H1 (cell line): ENCODE results near the gene GABRA6. TPM values are rescaled to one million over a fixed set of nuclear protein-coding genes. Genes with fewer than 3 reads are reported as not detected.

Experiments
- CTCF ChIA-PET: fragments of 300-600 bp; sonication (Branson Sonifier 250); formaldehyde crosslinking; loops from one replicate; lab custom pipeline; 2021; ENCODE audit not compliant: partially characterized antibody; lab: Charles Lee
- POLR2A ChIA-PET: fragments of 300-600 bp; sonication (Branson Sonifier 250); formaldehyde crosslinking; loops from one replicate; lab custom pipeline; 2021; ENCODE audit warnings: inconsistent platforms; ENCODE audit not compliant: partially characterized antibody; lab: Charles Lee
- DNase-seq, 2 experiments: peaks; one replicate each; pipeline versions ENCODE4 v3.0.0 to v3.0.0-alpha.2; 2010 to 2022; ENCODE audit warnings: low spot score in 2 of 2, low read depth in 1 of 2, mixed read lengths in 1 of 2
- FAIRE-seq: peaks from 2 replicates; lab custom pipeline; 2011; peaks lifted over from hg19 to GRCh38; lab: Jason Lieb, UNC
- H2AFZ ChIP-seq: 2 replicates; pipeline ENCODE4 v1.8.1; 2012; ENCODE audit warnings: low read length, inconsistent platforms
- H2AK5ac ChIP-seq: 2 replicates; pipeline ENCODE4 v1.6.1; 2013; ENCODE audit warnings: low read depth, low read length
- H2BK120ac ChIP-seq: replicated peaks from 2 replicates; pipeline ENCODE3; 2013; ENCODE audit warnings: low read depth, low read length, inconsistent platforms
- H2BK12ac ChIP-seq: 2 replicates; pipeline ENCODE4 v1.6.1; 2013; ENCODE audit warnings: low read depth, low read length
- H2BK15ac ChIP-seq: 2 replicates; pipeline ENCODE4 v1.6.1; 2013; ENCODE audit warnings: low read length
- H2BK20ac ChIP-seq: 2 replicates; pipeline ENCODE4 v1.6.1; 2013; ENCODE audit warnings: low read length
- H2BK5ac ChIP-seq: 2 replicates; pipeline ENCODE4 v1.6.1; 2013; ENCODE audit warnings: low read depth, low read length
- H3K14ac ChIP-seq: 2 replicates; pipeline ENCODE4 v1.6.1; 2013; ENCODE audit warnings: inconsistent platforms; ENCODE audit not compliant: insufficient read length
- H3K18ac ChIP-seq: 2 replicates; pipeline ENCODE4 v1.6.1; 2013; ENCODE audit warnings: low read length; ENCODE audit errors: extremely low read depth
- H3K23ac ChIP-seq: 2 replicates; pipeline ENCODE4 v1.6.1; 2013; ENCODE audit warnings: inconsistent platforms; ENCODE audit not compliant: insufficient read length
- H3K23me2 ChIP-seq: 2 replicates; pipeline ENCODE4 v1.6.1; 2013; ENCODE audit warnings: low read depth, low read length
- H3K27ac ChIP-seq: 2 replicates; pipeline ENCODE4 v1.6.1; 2011; ENCODE audit warnings: low read depth, low read length, inconsistent platforms
- H3K27me3 ChIP-seq, 4 experiments: replicated peaks in 1 of 4; 1 replicate in 1 of 4; 2 replicates in 3 of 4; pipeline versions ENCODE4 v1.6.1 to v1.8.1; 2011 to 2013; ENCODE audit warnings: low read length in 3 of 4, mild to moderate bottlenecking in 3 of 4, inconsistent platforms in 2 of 4, mixed read lengths in 2 of 4, moderate library complexity in 1 of 4; ENCODE audit not compliant: control insufficient read depth in 3 of 4, insufficient read depth in 3 of 4; ENCODE audit errors: extremely low read depth in 1 of 4
- H3K36me3 ChIP-seq, 4 experiments: 2 replicates each; pipeline versions ENCODE4 v1.6.1 to v1.8.1; 2011 to 2013; ENCODE audit warnings: mild to moderate bottlenecking in 4 of 4, low read length in 3 of 4, moderate library complexity in 2 of 4, control low read depth in 1 of 4, inconsistent platforms in 1 of 4; ENCODE audit not compliant: insufficient read depth in 4 of 4, control insufficient read depth in 2 of 4
- H3K4ac ChIP-seq: replicated peaks from 2 replicates; pipeline ENCODE3; 2013; ENCODE audit warnings: low read length, low read depth, mixed read lengths, inconsistent platforms; ENCODE audit not compliant: insufficient read length
- H3K4me1 ChIP-seq, 4 experiments: replicated peaks in 1 of 4; 1 replicate in 1 of 4; 2 replicates in 3 of 4; pipeline versions ENCODE4 v1.6.1 to v1.8.1; 2011 to 2013; ENCODE audit warnings: low read length in 3 of 4, inconsistent platforms in 2 of 4, mixed read lengths in 1 of 4; ENCODE audit not compliant: insufficient read depth in 4 of 4, control insufficient read depth in 3 of 4
- H3K4me2 ChIP-seq, 2 experiments: 2 replicates each; pipeline versions ENCODE4 v1.6.1 to v1.8.1; 2011 to 2013; ENCODE audit warnings: low read depth in 2 of 2, low read length in 2 of 2, control low read depth in 1 of 2, inconsistent platforms in 1 of 2, mild to moderate bottlenecking in 1 of 2; ENCODE audit not compliant: insufficient read depth in 1 of 2
- H3K4me3 ChIP-seq, 4 experiments: fragments of 200-600, 300-600 bp in 1 of 4; sonication (generic), shearing (Covaris generic), sonication (Bioruptor Twin) in 1 of 4; 2 replicates each; pipeline versions ENCODE4 v1.5.1 to v1.8.1; 2011 to 2016; ENCODE audit warnings: low read length in 4 of 4, low read depth in 3 of 4, control low read depth in 2 of 4, inconsistent platforms in 2 of 4, mild to moderate bottlenecking in 2 of 4, mixed read lengths in 1 of 4, moderate library complexity in 1 of 4; ENCODE audit not compliant: insufficient read depth in 2 of 4; ENCODE audit errors: extremely low read depth in 1 of 4
- H3K56ac ChIP-seq: replicated peaks from 2 replicates; pipeline ENCODE3; 2013; ENCODE audit warnings: low read depth, mild to moderate bottlenecking, mixed read lengths, low read length, inconsistent platforms; ENCODE audit not compliant: insufficient read length
- H3K79me1 ChIP-seq: 2 replicates; pipeline ENCODE4 v1.6.1; 2013; ENCODE audit warnings: low read depth, low read length, control low read depth
- H3K79me2 ChIP-seq, 2 experiments: 2 replicates each; pipeline versions ENCODE4 v1.6.1 to v1.8.1; 2012 to 2013; ENCODE audit warnings: low read length in 2 of 2, mild to moderate bottlenecking in 2 of 2, inconsistent platforms in 1 of 2; ENCODE audit not compliant: insufficient read depth in 2 of 2, control insufficient read depth in 1 of 2
- H3K9ac ChIP-seq, 4 experiments: replicated peaks in 1 of 4; 1 replicate in 1 of 4; 2 replicates in 3 of 4; pipeline versions ENCODE4 v1.6.1 to v1.8.1; 2011 to 2013; ENCODE audit warnings: low read depth in 3 of 4, low read length in 3 of 4, control low read depth in 2 of 4, mild to moderate bottlenecking in 2 of 4, moderate library complexity in 2 of 4, inconsistent platforms in 1 of 4; ENCODE audit errors: extremely low read depth in 1 of 4
- H3K9me3 ChIP-seq, 2 experiments: 2 replicates each; pipeline versions ENCODE4 v1.6.1 to v1.8.1; 2012 to 2013; ENCODE audit warnings: mild to moderate bottlenecking in 2 of 2, moderate library complexity in 2 of 2, control low read depth in 1 of 2, inconsistent platforms in 1 of 2, low read depth in 1 of 2, low read length in 1 of 2, mixed read lengths in 1 of 2; ENCODE audit not compliant: insufficient read depth in 2 of 2
- H4K20me1 ChIP-seq, 2 experiments: replicated peaks in 1 of 2; 2 replicates each; pipeline versions ENCODE3 to v1.8.1; 2011 to 2013; ENCODE audit warnings: inconsistent platforms in 2 of 2, low read length in 2 of 2, mild to moderate bottlenecking in 1 of 2; ENCODE audit not compliant: insufficient read depth in 2 of 2, control insufficient read depth in 1 of 2
- H4K5ac ChIP-seq: 2 replicates; pipeline ENCODE4 v1.6.1; 2013; ENCODE audit warnings: low read length, low read depth, mixed read lengths, inconsistent platforms; ENCODE audit not compliant: insufficient read length
- H4K8ac ChIP-seq: 2 replicates; pipeline ENCODE4 v1.8.0; 2013; ENCODE audit warnings: mild to moderate bottlenecking, moderate library complexity, low read length, inconsistent platforms; ENCODE audit not compliant: insufficient read depth; ENCODE audit errors: extremely low read depth
- H4K91ac ChIP-seq: replicated peaks from 2 replicates; pipeline ENCODE3; 2013; ENCODE audit warnings: low read length, mixed read lengths, inconsistent platforms; ENCODE audit not compliant: insufficient read length
- CHD1 ChIP-seq: IDR thresholded peaks from 2 replicates; pipeline ENCODE4 v1.6.1; 2012; ENCODE audit warnings: low read depth, low read length, improper control_type of control experiment
- HDAC2 ChIP-seq, 2 experiments: fragments of 300-600 bp in 1 of 2; sonication (generic) in 1 of 2; IDR thresholded peaks; 2 replicates each; pipeline ENCODE4 v1.6.1; 2011 to 2012; ENCODE audit warnings: low read depth in 2 of 2, low read length in 2 of 2, mild to moderate bottlenecking in 2 of 2, moderate library complexity in 2 of 2, borderline replicate concordance in 1 of 2, inconsistent platforms in 1 of 2
- ZNF274 ChIP-seq: IDR thresholded peaks from 2 replicates; pipeline ENCODE4 v1.7.0; 2012; ENCODE audit warnings: low read length, borderline replicate concordance; ENCODE audit errors: extremely low read depth
- polyA plus RNA-seq, 7 experiments: library from polyadenylated mRNA; depleted of rRNA in 3 of 7; stranded (reverse) in 5 of 7; unstranded in 2 of 7; fragments of >200 nt in 5 of 7; fragments of 200-250 nt in 2 of 7; gene quantifications; 1 replicate in 5 of 7; 2 replicates in 1 of 7; 4 replicates in 1 of 7; pipeline versions ENCODE4 v1.2.1 to v1.2.3, GENCODE V29; 2011 to 2013; ENCODE audit warnings: missing spikeins in 2 of 7, mixed read lengths in 2 of 7
- total RNA-seq: library from RNA; stranded (reverse); fragmentation: NEBNext Ultra II Directional; extraction: Animal tissue kit (Norgen Biotek cat#: 25700); gene quantifications from 2 replicates; pipeline ENCODE4 v1.2.1, GENCODE V29; 2021

The GABRA6 gene
- total and polyA plus RNA-seq, 2 of the 8 experiments (the other 6 are each of a cell fraction or from before 2014, with no cell fraction given): not detected

DNA sequence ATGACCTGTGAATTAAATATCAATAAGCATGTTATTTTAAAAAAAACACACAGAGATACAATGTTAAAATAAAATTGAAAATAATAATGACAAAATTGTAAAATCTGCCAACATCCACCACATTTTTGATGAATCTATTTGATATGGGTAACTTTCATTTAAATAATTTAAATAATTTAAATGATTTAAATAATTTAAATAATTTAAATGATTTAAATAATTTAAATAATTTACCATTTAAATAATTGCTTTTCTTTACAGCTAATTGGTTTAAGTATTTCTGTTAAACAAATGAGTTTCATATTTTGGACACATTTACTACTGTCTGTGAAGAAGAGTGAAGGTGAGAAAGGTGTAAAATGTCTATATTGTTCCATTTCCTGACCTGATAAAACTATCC, 22.1 kb upstream of the GABRA6 start:
- no peak overlapping the region for H3K9ac ChIP-seq
- no peak overlapping the region for H4K8ac ChIP-seq
- FAIRE-seq (no peak), DNase-seq (no peak)
- no peaks in the 10 kb centered on the region for H3K27me3 ChIP-seq
- no peak overlapping the region for H4K91ac ChIP-seq
- no peak overlapping the region for H3K4me3 ChIP-seq
- H4K5ac ChIP-seq: no peak overlapping the region
- no peaks in the 10 kb centered on the region for H4K20me1 ChIP-seq
- H3K36me3 ChIP-seq: no peaks in the 10 kb centered on the region
- no peak overlapping the region for H3K4ac ChIP-seq
- no peak overlapping the region for H2BK12ac ChIP-seq
- H3K79me2 ChIP-seq: no peaks in the 10 kb centered on the region
- H3K23me2 ChIP-seq: no peaks in the 10 kb centered on the region
- H3K79me1 ChIP-seq: no peaks in the 10 kb centered on the region
- no peaks in the 10 kb centered on the region for H3K4me1 ChIP-seq
- H2BK20ac ChIP-seq: no peak overlapping the region
- POLR2A ChIA-PET: no interaction called here
- H3K27ac ChIP-seq: no peak overlapping the region
- H2BK15ac ChIP-seq: no peak overlapping the region
- H3K23ac ChIP-seq: no peak overlapping the region
- CTCF ChIA-PET: interaction anchor here (0.6 to 1.3 kb wide), 2 partner anchors 13 to 417 kb away, joined by 3 to 5 read pairs; no protein-coding TSS in a partner anchor
- no peak overlapping the region for H3K18ac ChIP-seq
- H2BK5ac ChIP-seq: no peak overlapping the region
- H3K9me3 ChIP-seq: no peaks in the 10 kb centered on the region
- no peak overlapping the region for H3K4me2 ChIP-seq
- H3K56ac ChIP-seq: no peak overlapping the region
- H2BK120ac ChIP-seq: no peak overlapping the region
- H2AFZ ChIP-seq: no peak overlapping the region
- H2AK5ac ChIP-seq: no peak overlapping the region
- no peak overlapping the region for H3K14ac ChIP-seq
- no peak for TF ChIP-seq HDAC2 (IDR thresholded peaks at IDR 0.05; ENCODE audit: borderline replicate concordance in 1 of 2, low read depth in 2 of 2, low read length in 2 of 2)
- TF ChIP-seq ZNF274: no peak
- TF ChIP-seq CHD1: no peak
